Mucosa of descending colon (tissue), 3 donors: ENCODE results near the gene GCNA. TPM values are rescaled to one million over a fixed set of nuclear protein-coding genes. Genes with fewer than 3 reads are reported as not detected.
"Not testable (repeated sequence)": the region's sequence is repeated elsewhere in the genome, so short reads cannot be mapped to it uniquely, and the experiment has no call there.

ENCODE experiments used
- ATAC-seq: fragments of 200-7000 bp; cut with Tn5 transposase; one replicate; pipeline ENCODE4 v1.9.1; 2020; ENCODE audit warnings: mild to moderate bottlenecking, moderate library complexity
- DNase-seq, 3 donors: peaks; one replicate each; pipeline ENCODE4 v3.0.0-alpha.2; 2020
- H3K36me3 ChIP-seq: fragments of 200-600 bp; one replicate; pipeline ENCODE4 v1.8.0; 2021; ENCODE audit warnings: low read depth, mild to moderate bottlenecking
- H3K4me1 ChIP-seq: fragments of 200-600 bp; one replicate; pipeline ENCODE4 v1.8.0; 2021; ENCODE audit warnings: low read depth, mild to moderate bottlenecking
- H3K4me3 ChIP-seq: fragments of 200-600 bp; one replicate; pipeline ENCODE4 v1.8.0; 2021; ENCODE audit warnings: mild to moderate bottlenecking
- H3K9me3 ChIP-seq: fragments of 200-600 bp; one replicate; pipeline ENCODE4 v1.8.0; 2021; ENCODE audit warnings: mild to moderate bottlenecking
- intact Hi-C, 2 donors: fragments of 100-400 bp; cut with DNase I in 1 of 2; cut with micrococcal nuclease in 1 of 2; formaldehyde crosslinking; loops; one replicate each; pipeline versions ENCODE4 v1.11.0 to v1.11.1; 2022; cut with DNase I, micrococcal nuclease
- total RNA-seq, 3 donors: library from RNA; stranded (reverse); fragmentation: NEBNext Ultra II Directional in 2 of 3; extraction: Animal tissue kit (Norgen Biotek cat#: 25700) in 2 of 3; gene quantifications; one replicate each; pipeline versions ENCODE4 v1.2.1 to v1.2.4, GENCODE V29; 2021 to 2023
- TF ChIP-seq, protein P1 (sequence below): fragments of 200-600 bp; IDR thresholded peaks from one replicate; pipeline ENCODE4 v1.8.0; 2022; ENCODE audit warnings: antibody characterized with exemption, mild to moderate bottlenecking
- donor health status: DM: no; HTN: no; CAD: no; lungs with moderate emphysema.
- donor health status: DM: no; HTN: no; CAD: no.
- donor health status: DM: no; HTN: yes; CAD: no.

Gene GCNA
- total RNA-seq, 3 donors from 2014 or later: 1.2 to 2.0 (median 1.5) TPM

GRCh38 chrX:71661919-71662318, 83.7 kb downstream of the GCNA start:
- DNase-seq: peak in 1 of 3 donors; percentile 24
- Histone ChIP-seq H3K36me3 (no peaks in the 10 kb centered on the region), H3K4me1 (no peaks in the 10 kb centered on the region), H3K4me3 (no peak overlapping the region), H3K9me3 (no peaks in the 10 kb centered on the region)
- no peak for ATAC-seq
- intact Hi-C loops: no loop called here
- TF ChIP-seq, protein P1, sequence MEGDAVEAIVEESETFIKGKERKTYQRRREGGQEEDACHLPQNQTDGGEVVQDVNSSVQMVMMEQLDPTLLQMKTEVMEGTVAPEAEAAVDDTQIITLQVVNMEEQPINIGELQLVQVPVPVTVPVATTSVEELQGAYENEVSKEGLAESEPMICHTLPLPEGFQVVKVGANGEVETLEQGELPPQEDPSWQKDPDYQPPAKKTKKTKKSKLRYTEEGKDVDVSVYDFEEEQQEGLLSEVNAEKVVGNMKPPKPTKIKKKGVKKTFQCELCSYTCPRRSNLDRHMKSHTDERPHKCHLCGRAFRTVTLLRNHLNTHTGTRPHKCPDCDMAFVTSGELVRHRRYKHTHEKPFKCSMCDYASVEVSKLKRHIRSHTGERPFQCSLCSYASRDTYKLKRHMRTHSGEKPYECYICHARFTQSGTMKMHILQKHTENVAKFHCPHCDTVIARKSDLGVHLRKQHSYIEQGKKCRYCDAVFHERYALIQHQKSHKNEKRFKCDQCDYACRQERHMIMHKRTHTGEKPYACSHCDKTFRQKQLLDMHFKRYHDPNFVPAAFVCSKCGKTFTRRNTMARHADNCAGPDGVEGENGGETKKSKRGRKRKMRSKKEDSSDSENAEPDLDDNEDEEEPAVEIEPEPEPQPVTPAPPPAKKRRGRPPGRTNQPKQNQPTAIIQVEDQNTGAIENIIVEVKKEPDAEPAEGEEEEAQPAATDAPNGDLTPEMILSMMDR: no peak

DNA sequence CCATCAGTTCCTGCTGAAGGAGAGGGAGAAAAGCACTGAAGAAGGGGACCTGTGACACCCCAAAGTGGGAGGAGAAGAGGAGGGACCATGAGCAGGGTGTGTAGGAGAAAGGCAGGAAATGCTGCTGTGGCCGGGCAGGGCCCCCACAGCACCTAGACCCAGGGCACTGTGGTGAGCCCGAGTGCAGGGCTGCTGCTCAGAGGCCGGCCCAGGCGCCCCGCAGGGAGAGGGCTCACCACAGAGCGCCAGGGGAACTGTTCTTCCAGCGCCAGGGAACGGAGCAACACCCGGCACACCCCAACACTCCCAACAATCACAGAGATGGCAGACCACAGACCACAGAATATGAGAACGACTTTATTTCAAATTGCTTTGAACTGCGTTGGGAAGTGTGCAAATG, 84.4 kb downstream of the GCNA start:
- H3K4me1 ChIP-seq, H3K9me3 ChIP-seq, H3K4me3 ChIP-seq, ATAC-seq, H3K36me3 ChIP-seq, intact Hi-C loops: not testable (repeated sequence)
- peak in 1 of 3 donors; percentile 29 for DNase-seq

Other genes with a start within 250 kb of the GCNA start
- 10 to 100 TPM; 28.2 to 44.8 (median 35.4) TPM for gene TAF1, start 212.1 kb upstream of the GCNA start, total RNA-seq
- 100 to 1,000 TPM in 2 of 3 donors, 10 to 100 TPM in 1; 89.4 to 133 (median 120) TPM for gene OGT, start 45.3 kb upstream of the GCNA start, total RNA-seq
- 1 to 10 TPM; 1.9 to 6.1 (median 2.1) TPM for gene CXCR3, start 40.1 kb downstream of the GCNA start, total RNA-seq
- gene CXorf49, start 139.8 kb downstream of the GCNA start, total RNA-seq: not detected
- gene CXorf49B, start 184.9 kb downstream of the GCNA start, total RNA-seq: not detected